ENCODE measurements around the gene RAB3GAP2.
"Not testable (repeated sequence)": the region's sequence is repeated elsewhere in the genome, so short reads cannot be mapped to it uniquely, and the experiment has no call there.

- TF ChIP-seq CTCF (conservative IDR thresholded peaks at IDR 0.05); ZFX (IDR thresholded peaks at IDR 0.05): not testable (repeated sequence)
These were observed 159.7 kb downstream of the RAB3GAP2 start for GRCh38 chr1:220112600-220112999.
